ENCODE measurements around the gene SREBF2.

DNA sequence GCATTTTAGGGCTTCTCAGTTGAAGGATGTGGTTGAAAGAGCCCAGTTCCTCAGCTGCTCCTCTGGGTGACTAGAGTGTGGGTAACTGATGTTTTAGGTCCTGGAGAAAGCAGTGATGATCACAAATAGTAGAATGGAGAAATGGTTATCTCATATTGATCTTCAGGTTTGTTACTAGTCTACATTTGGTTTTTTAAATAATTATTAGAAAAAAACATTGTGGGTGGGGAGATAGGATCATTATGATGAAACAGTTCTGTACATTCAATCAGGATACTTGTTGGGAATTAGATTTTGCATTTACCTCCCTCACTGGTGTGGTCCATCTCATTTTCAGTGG, 24.9 kb downstream of the SREBF2 start:
- TF ChIP-seq, protein P1, sequence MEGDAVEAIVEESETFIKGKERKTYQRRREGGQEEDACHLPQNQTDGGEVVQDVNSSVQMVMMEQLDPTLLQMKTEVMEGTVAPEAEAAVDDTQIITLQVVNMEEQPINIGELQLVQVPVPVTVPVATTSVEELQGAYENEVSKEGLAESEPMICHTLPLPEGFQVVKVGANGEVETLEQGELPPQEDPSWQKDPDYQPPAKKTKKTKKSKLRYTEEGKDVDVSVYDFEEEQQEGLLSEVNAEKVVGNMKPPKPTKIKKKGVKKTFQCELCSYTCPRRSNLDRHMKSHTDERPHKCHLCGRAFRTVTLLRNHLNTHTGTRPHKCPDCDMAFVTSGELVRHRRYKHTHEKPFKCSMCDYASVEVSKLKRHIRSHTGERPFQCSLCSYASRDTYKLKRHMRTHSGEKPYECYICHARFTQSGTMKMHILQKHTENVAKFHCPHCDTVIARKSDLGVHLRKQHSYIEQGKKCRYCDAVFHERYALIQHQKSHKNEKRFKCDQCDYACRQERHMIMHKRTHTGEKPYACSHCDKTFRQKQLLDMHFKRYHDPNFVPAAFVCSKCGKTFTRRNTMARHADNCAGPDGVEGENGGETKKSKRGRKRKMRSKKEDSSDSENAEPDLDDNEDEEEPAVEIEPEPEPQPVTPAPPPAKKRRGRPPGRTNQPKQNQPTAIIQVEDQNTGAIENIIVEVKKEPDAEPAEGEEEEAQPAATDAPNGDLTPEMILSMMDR (IDR thresholded peaks at IDR 0.05) = peak in 1 of 7 experiments; percentile 8
- TF ChIP-seq POLR2A (IDR thresholded peaks at IDR 0.05) = no peak
